Femur (tissue), 1 donor: ENCODE results near the gene UGT1A8.
"Not testable (repeated sequence)": the region's sequence is repeated elsewhere in the genome, so short reads cannot be mapped to it uniquely, and the experiment has no call there.

Experiments used
- DNase-seq: peaks from one replicate; pipeline ENCODE4 v3.0.0-alpha.2; 2017

The UGT1A8 gene

DNA sequence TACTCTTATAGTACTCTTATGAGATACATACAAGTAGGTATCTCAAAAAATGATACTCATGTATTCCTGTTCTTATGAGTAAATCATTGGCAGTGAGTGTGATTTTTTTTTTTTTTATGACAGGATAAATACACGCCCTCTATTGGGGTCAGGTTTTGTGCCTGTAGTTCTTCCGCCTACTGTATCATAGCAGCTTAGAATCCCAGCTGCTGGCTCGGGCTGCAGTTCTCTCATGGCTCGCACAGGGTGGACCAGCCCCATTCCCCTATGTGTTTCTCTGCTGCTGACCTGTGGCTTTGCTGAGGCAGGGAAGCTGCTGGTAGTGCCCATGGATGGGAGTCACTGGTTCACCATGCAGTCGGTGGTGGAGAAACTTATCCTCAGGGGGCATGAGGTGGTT, at the start of gene UGT1A8:
TSS of gene UGT1A8 (plus strand) at position 158 of the 400 bp plus-strand sequence. CDS start at position 233, 75 bp downstream.
- not testable (repeated sequence) for DNase-seq

DNA sequence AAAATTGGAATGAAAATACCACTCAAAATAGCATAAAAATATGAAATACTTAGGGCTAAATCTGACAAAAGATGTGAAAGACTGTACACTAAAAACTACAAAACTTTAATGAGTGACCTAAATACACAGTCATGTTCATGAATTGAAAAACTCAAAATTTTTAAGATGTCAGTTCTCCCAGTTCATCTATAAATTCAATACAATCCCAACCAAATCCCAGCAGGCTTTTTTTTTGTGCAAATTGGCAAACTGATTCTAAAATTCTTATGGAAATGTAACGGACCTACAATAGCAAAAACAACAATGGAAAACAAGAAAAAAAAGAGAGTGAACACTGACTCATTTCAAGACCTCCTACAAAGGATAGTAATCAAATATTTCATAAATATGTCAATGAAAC, 46.4 kb upstream of the UGT1A8 start:
- no peak for DNase-seq

DNA sequence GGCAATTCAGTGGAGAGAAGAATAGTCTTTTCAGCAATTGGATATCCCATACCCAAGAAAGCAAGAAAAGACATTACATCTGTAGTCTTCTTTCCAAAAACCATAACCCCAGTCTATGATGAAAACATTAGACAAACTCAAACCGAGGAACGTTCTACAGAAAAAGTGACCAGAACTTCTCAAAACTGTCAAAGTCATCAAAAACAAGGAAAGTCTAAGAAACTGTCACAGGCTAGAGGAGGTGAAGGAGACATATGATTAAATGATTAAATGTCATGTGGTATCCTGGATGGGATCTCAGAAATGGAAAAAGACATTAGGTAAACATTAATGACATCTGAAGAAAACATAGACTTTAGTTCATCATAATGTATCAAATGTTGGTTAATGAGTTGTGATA, 46.0 kb upstream of the UGT1A8 start:
- no peak for DNase-seq

DNA sequence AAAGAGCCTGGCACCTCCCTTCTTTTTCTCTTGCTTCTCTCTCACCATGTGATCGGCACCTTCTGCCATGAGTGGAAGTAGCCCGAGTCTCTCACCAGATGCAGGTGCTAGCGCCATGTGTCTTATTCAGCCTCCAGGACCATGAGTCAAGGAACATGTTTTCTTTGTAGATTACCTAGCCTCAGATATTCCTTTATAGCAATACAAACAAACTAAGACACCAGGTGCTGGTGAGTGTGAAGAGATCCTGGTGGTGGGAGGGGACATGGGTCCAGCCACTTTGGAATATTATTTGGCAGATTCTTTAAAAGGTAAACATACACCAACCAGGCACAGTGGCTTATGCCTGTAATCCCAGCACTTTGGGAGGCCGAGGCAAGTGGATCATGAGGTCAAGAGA, 45.0 kb upstream of the UGT1A8 start:
- DNase-seq = no peak

DNA sequence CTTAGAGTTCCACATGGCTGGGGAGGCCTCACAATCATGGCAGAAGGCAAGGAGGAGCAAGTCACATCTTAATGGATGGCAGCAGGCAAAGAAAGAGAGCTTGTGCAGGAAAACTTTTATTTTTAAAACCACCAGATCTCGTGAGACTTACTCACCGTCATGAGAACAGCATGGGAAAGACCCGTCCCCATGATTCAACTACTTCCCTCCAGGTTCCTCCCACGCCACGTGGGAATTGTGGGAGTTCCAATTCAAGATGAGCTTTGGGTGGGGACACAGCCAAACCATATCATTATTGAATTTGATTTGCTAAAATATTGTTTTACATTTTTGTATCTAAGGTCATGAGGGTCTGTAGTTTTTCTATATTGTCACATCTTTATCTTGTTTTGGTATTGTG, 40.1 kb upstream of the UGT1A8 start:
- not testable (repeated sequence) for DNase-seq

DNA sequence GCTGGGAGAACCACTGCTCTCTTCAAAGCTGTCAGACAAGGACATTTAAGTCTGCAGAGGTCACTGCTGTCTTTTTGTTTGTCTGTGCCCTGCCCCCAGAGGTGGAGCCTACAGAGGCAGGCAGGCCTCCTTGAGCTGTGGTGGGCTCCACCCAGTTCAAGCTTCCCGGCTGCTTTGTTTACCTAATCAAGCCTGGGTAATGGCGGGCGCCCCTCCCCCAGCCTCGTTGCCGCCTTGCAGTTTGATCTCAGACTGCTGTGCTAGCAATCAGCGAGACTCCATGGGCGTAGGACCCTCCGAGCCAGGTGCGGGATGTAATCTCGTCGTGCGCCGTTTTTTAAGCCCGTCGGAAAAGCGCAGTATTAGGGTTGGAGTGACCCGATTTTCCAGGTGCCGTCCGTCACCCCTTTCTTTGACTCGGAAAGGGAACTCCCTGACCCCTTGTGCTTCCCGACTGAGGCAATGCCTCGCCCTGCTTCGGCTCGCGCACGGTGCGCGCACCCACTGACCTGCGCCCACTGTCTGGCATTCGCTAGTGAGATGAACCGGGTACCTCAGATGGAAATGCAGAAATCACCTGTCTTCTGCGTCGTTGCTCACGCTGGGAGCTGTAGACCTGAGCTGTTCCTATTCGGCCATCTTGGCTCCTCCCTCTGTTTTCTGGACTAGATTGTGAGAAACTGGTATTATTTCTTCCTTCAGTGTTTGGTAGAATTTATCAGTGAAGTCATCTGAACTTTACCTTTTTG, 34.0 kb upstream of the UGT1A8 start:
- not testable (repeated sequence) for DNase-seq

DNA sequence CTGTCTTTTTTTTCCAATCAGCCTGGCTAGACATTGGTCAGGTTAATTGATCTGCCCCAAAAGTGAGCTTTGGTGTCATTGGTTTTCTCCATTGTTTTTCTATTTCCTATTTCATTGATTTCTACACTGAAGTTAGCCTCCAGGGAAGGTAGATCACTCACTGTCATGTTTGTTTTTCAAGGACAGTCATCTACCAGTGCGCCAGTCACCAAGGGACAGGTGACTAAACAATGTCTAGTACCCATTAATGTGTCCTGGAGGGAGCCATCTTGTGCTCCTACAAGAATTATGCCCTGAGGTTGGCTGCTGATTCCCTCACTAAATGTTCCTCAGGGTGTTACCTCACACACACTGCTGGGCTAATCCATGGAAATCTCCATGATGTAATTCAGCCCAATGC, 33.2 kb upstream of the UGT1A8 start:
- DNase-seq = no peak

DNA sequence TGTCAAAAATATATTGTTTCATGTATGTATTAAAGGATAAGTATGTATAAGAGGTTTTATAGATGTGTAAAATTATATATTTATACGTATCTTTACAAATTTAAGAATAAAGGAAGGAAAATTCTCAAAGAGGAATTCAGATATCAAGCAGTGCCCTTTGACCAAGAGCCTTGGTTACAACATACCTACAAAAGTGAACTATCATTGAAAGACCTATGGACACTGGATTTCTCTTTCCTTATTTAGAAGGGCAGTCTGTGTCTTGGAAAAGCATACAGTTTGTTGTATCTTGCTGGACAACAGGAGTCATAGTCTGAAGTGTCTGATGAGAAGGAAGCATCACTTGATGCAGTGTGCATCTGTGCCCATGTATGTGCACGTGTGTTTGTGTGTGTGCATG, 29.0 kb upstream of the UGT1A8 start:
- no peak for DNase-seq

DNA sequence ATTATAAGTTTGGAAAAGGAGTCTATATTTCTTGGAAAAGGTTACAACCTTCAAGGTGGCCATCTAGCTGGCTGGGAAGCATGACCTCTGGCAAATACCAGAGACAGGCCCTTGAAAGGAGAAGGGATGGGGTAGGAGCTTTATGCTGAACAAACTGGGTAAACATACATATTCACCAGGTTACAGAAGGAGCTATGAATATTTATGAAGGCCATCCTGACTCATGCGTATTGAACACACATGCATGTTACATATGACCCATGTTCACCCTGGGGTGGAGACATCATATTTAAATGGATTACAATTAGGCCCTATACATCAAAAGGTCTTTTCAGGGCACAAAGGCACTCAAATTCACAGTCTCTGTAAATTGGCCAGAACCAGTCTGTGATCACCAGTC, 24.7 kb upstream of the UGT1A8 start:
- DNase-seq = not testable (repeated sequence)

DNA sequence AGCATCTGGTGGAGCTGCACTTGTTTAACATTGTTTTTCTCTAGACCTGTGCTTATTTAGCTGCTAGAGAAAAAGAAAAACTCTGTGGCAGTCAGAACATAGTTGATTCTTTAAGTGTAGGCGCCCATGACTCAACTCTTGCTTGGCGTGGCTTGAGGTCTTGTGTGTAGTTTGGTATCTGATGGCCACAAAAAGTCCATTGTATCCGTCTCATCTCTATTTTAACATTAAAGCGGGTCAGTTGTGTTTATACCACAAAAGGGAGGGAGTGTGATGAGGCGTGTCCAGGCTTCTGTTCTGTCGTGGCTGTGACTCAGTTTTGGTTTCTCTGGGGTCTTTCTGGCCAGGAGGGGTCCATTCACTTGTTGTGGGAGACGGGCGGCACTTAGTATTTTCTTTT, 24.2 kb upstream of the UGT1A8 start:
- no peak for DNase-seq

DNA sequence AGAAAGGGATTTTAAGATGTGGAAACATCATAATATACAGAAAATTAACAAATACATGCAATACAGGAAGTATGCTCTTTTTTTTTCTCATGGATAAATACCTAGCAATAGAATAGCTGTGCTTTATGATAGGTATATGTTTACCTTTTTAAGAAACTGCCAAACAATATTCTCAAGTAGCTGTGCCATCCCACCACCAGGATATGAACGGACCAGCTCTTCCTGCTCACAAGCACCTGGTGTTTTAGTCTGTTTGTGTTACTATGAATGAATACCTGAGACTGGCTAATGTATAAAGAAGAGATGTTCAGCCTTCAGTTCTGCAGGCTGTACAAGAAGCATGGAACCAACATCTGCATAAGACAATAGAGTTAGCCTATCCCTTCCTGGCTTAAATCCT, 19.9 kb upstream of the UGT1A8 start:
- DNase-seq = no peak

DNA sequence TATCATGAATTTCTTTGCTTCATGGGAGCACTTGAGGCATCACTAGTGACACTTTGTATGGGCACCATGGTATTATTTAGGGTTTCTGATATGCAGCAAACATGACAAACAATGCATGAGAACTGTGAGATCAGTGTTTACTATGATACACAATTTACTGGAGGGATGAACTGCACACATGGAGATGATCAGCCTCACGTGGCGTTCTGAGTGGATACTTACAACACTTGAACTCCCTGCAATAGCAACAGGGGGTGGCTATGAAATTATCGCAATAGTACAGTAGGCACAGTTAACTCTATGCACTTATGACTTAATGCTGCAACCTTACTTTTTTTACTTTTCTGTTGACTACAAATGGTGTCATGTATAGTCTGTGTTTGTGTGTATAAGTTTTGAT, 18.5 kb upstream of the UGT1A8 start:
- DNase-seq = no peak

DNA sequence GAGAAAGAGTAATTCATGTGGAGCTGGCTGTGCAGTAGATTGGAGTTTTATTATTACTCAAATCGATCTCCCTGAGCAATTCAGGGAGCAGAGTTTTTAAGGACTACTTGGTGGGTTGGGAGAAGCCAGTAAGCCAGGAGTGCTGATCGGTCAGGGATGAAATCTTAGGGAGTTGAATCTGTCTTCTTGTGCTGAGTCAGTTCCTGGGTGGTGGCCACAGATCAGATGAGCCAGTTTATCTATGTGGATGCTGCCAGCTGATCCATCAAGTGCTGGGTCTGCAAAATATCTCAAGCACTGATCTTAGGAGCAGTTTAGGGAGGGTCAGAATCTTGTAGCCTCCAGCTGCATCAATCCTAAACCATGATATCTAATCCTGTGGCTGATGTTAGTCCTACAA, 17.0 kb upstream of the UGT1A8 start:
- DNase-seq = no peak

DNA sequence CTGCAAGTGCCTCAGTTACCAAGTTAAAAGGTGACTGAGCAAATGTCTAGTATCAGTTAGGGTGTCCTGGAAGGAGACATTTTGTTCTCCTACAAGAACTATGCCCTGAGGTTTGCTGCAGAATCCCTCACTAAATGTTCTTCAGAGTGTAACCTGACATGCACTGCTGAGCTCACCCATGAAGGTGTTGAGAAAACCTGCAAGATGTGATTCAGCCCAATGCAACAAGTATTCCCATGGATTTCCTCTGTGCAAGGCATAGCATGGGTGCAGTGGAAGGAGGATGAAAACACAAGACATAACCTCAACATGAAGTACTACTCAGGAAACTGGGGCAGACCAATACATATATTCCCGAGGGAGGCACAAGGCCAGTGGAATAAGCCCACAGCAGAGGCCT, 15.4 kb upstream of the UGT1A8 start:
- no peak for DNase-seq

DNA sequence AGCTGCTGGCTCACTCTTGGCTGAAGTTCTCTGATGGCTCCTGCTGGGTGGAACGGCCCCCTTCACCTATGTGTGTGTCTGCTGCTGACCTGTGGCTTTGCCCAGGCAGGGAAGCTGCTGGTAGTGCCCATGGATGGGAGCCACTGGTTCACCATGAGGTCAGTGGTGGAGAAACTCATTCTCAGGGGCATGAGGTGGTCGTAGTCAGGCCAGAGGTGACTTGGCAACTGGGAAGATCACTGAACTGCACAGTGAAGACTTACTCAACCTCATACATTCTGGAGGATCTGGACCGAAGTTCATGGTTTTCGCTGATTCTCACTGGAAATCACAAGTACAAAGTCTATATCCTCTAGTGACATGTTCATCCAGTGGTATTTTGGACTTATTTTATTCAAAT, 13.9 kb upstream of the UGT1A8 start:
- DNase-seq = no peak

DNA sequence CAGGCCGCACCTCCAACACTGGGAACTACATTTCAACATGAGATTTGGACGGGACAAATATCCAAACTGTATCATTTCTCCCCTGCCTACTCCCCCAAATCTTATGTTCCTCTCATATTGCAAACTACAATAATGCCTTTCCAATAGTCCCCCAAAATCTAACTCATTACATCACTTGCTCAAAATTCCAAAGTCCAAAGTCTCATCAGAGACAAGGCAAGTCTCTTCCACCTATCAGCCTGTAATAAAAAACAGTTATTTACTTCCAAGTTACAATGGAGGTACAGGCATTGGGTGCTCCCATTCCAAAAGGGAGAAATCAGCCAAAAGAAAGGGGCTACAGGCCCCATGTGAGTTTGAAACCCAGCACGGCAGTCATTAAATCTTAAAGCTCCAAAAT, 12.6 kb upstream of the UGT1A8 start:
- DNase-seq = no peak

DNA sequence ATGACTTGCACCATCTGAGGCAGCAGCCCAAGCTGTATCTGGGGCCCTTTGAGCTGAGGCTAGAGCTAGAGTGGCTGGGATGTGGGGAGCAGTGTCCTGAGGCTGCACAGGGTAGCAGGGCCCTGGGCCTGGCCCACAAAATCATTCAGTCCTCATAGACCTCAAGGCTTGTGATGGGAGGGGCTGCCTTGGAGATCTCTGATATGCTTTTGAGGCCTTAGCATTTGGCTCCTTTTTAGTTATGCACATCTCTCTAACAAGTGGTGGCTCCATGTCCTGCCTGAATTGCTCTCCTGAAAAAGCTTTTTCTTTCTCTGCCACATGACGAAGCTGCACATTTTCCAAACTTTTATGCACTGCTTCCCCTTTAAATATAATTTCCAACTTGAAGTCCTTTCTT, 11.8 kb upstream of the UGT1A8 start:
- no peak for DNase-seq

DNA sequence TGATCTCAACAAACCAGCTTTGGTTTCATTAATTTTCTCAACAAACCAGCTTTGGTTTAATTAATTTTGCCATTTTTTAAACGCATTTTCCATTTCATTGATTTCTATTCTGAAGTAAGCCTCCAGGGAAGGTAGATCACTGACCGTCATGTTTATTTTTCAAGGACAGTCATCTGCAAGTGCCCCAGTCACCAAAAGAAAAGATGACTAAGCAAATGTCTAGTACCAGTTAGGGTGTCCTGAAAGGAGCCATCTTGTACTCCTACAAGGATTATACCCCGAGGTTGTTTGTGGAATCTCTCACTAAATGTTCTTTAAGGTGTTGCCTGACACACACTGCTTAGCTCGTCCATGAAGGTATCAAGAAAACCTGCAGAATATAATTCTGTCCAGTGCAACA, 6.1 kb upstream of the UGT1A8 start:
- no peak for DNase-seq

DNA sequence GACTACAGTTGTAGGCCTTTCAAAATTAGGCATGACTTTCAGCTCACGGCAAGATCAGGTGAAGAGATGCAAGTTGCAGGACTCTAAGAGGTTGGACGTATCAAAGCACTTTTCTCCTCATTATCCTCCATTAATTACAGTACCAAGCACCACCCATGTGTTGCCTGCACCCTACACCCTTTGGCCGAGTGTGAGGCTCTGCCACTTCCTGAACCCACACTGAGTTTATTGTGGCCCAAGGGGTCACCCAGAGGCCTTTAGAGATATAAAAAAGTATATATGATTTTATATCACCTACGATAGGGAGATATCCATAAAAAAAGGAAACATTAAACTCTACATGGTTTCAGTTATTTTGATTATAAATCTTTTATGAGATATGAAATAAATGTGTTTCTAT, 2.8 kb downstream of the UGT1A8 start:
- DNase-seq = no peak

DNA sequence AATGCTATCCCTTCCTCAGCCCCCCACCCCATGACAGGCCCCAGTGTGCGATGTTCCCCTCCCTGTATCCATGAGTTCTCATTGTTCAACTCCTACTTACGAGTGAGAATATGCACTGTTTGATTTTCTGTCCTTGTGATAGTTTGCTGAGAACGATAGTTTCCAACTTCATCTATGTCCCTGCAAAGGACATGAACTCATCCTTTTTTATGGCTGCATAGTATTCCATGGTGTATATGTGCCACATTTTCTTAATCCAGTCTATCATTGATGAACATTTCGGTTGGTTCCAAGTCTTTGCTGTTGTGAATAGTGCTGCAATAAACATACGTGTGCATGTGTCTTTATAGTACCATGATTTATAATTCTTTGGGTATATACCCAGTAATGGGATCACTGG, 4.4 kb downstream of the UGT1A8 start:
- DNase-seq = not testable (repeated sequence)

DNA sequence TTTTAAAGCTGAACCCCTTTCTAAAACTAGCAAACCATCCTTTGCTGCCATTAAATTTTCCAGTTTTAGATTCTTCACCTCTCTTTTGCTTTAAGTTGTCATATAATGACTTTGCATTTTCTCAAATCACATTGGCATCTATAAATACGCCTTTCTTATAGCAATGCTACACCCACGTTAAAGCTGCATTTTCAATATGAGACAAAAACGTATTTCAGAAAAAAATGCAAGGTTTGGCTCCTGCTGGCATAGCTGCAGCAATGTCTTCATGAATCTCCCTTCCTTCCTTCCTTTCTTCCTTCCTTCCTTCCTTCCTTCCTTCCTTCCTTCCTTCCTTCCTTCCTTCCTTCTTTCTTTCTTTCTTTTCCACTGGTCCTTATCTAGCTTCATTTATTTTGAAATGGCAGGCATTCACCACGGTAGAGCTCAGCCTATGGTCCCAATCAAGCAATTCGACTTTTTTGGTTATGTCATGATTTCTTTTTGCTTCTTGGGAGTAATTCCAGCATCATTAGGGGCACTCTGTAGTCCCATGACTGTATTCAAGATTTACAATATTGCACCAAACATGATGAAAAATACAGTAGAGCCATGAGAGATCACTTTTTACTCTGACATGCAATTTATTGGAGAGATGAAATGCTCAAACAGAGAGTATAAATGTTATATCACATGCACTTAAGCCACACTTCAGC, 10.0 kb downstream of the UGT1A8 start:
- DNase-seq = no peak

DNA sequence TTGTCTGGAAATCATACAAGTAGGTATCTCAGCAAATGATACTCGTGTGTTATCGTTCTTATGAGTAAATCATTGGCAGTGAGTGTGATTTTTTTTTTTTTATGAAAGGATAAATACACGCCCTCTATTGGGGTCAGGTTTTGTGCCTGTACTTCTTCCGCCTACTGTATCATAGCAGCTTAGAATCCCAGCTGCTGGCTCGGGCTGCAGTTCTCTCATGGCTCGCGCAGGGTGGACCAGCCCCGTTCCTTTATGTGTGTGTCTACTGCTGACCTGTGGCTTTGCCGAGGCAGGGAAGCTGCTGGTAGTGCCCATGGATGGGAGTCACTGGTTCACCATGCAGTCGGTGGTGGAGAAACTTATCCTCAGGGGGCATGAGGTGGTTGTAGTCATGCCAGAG, 18.9 kb downstream of the UGT1A8 start, which contains the start of gene UGT1A10:
TSS of gene UGT1A10 (plus strand) at position 143 of the 400 bp plus-strand sequence. CDS start at position 218, 75 bp downstream.
- DNase-seq = not testable (repeated sequence)

DNA sequence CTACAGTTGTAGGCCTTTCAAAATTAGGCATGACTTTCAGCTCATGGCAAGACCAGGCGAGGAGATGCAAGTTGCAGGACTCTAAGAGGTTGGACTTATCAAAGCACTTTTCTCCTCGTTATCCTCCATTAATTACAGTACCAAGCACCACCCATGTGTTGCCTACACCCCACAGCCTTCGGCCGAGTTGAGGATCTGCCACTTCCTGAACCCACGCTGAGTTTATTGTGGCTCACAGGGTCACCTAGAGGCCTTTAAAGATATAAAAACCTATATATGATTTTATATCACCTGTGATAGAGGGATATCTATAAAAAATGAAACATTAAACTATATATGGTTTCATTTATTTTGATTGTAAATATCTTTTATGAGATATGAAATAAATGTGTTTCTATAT, 21.4 kb downstream of the UGT1A8 start:
- no peak for DNase-seq

DNA sequence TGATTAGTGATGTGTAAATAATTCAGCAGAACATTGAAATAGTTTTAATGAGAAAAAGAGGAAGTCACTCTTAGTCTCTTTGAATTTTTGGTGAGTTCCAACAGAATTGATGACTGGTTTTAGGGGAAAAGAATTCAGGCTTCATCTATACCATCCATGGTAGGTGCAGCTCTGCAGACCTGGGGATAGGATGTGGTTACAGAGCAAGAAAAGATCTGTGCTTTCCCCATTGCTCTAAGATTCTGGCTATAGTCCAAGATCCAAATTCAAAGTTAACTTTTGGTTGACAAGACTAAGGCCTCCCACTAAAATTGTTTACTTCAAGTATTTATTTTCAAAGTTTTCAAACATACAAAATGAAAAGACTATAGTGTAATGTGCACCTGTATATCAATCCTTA, 22.4 kb downstream of the UGT1A8 start:
- DNase-seq = no peak

DNA sequence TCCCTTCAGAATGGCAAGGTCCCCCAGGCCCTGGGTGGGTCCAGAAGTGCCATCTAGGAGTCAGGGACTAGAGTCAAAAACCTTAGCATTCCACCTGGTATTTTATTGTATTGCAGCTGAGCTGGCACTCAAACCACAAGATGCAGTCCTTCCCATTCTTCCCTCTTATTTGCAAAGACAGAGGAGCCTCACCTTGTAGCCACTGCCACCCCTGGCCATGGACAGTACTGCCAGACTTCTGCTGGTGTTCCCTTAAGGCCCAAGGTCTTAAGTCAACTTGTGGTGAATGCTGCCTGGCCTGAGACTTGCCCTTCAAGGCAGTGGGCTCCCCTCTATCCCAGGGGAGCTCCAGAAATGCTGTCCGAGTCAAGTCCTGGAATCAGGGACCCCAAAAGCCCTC, 25.7 kb downstream of the UGT1A8 start:
- DNase-seq = no peak
